SK-N-SH treated with all-trans-retinoic acid at 6 μM for 48 hours (cell line): ENCODE data around the gene PTEN.

Source experiments
- ARNTL ChIP-seq: fragments of 450-650 bp; formaldehyde crosslinking; IDR thresholded peaks from 2 replicates; pipeline ENCODE4 v1.5.0; 2020; ENCODE audit warnings: low read depth, mild to moderate bottlenecking, moderate library complexity, borderline replicate concordance
- BACH2 ChIP-seq: fragments of 250-450 bp; sonication (Bioruptor Pico); IDR thresholded peaks from 2 replicates; pipeline ENCODE4 v1.9.0; 2021; ENCODE audit warnings: mild to moderate bottlenecking, borderline replicate concordance
- CSDC2 ChIP-seq: fragments of 250-450 bp; sonication (Bioruptor Pico); IDR thresholded peaks from 2 replicates; pipeline ENCODE4 v1.5.0; 2020; ENCODE audit warnings: mild to moderate bottlenecking, moderate library complexity
- ESRRG ChIP-seq: fragments of 250-450 bp; sonication (Bioruptor Pico); IDR thresholded peaks from 2 replicates; pipeline ENCODE4 v1.6.1; 2021; ENCODE audit warnings: mild to moderate bottlenecking
- GLIS3 ChIP-seq: fragments of 250-450 bp; sonication (Bioruptor Pico); IDR thresholded peaks from 2 replicates; pipeline ENCODE4 v1.5.0; 2020; ENCODE audit warnings: mild to moderate bottlenecking, moderate library complexity
- ISL1 ChIP-seq: fragments of 250-450 bp; sonication (Bioruptor Pico); IDR thresholded peaks from 2 replicates; pipeline ENCODE4 v2.1.2; 2022; ENCODE audit warnings: mild to moderate bottlenecking, moderate library complexity
- OSR1 ChIP-seq: fragments of 250-450 bp; sonication (Bioruptor Pico); IDR thresholded peaks from 2 replicates; pipeline ENCODE4 v1.8.0; 2022; ENCODE audit warnings: moderate library complexity, mild to moderate bottlenecking, inconsistent platforms
- SNAI2 ChIP-seq: fragments of 250-450 bp; sonication (Bioruptor Pico); IDR thresholded peaks from 2 replicates; pipeline ENCODE4 v1.5.0; 2020; ENCODE audit warnings: mild to moderate bottlenecking, moderate library complexity
- ZFP3 ChIP-seq: fragments of 250-450 bp; sonication (Bioruptor Pico); IDR thresholded peaks from 2 replicates; pipeline ENCODE4 v1.5.0; 2020; ENCODE audit warnings: mild to moderate bottlenecking, moderate library complexity
- ZFP30 ChIP-seq: fragments of 450-650 bp; formaldehyde crosslinking; IDR thresholded peaks from 2 replicates; pipeline ENCODE4 v1.5.0; 2022; ENCODE audit warnings: mild to moderate bottlenecking, moderate library complexity
- TF ChIP-seq, protein P1 (sequence below): fragments of 250-450 bp; sonication (Bioruptor Pico); IDR thresholded peaks from 2 replicates; pipeline ENCODE4 v1.5.1; 2021; ENCODE audit warnings: mild to moderate bottlenecking, moderate library complexity
- TF ChIP-seq, protein P2 (sequence below): fragments of 250-450 bp; sonication (Bioruptor Pico); IDR thresholded peaks from 2 replicates; pipeline ENCODE4 v1.8.0; 2020; ENCODE audit warnings: mild to moderate bottlenecking, moderate library complexity, borderline replicate concordance
- TF ChIP-seq, protein P3 (sequence below): fragments of 250-450 bp; sonication (Bioruptor Pico); IDR thresholded peaks from 2 replicates; pipeline ENCODE4 v1.8.0; 2021; ENCODE audit warnings: low read depth, mild to moderate bottlenecking, moderate library complexity, borderline replicate concordance
- TF ChIP-seq, protein P4 (sequence below): fragments of 250-450 bp; sonication (Bioruptor Pico); IDR thresholded peaks from 2 replicates; pipeline ENCODE4 v1.5.1; 2020; ENCODE audit warnings: low read depth, mild to moderate bottlenecking, moderate library complexity

DNA sequence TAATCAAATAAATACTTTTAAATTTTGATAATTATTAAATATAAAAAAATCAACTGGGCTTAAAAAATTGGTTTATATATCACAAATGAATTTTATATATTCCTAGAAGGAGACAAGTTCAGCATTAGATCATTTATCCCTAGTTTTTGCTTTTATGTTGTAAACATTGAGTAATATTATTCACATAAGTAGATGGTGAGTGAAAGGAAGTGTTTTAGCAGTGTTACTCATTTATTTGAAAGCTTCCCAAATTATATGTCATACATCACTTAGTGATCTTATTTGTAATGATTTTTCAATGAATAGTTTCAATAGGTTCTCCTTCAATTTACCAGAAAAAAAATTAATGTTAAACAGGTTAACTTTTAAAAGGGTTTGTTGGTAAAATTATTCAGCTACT is 15.9 kb upstream of the PTEN start:
- TF ChIP-seq ESRRG (CRISPR knock-in tag), result no peak
- TF ChIP-seq ARNTL (CRISPR knock-in tag), result no peak
- TF ChIP-seq, protein P1, sequence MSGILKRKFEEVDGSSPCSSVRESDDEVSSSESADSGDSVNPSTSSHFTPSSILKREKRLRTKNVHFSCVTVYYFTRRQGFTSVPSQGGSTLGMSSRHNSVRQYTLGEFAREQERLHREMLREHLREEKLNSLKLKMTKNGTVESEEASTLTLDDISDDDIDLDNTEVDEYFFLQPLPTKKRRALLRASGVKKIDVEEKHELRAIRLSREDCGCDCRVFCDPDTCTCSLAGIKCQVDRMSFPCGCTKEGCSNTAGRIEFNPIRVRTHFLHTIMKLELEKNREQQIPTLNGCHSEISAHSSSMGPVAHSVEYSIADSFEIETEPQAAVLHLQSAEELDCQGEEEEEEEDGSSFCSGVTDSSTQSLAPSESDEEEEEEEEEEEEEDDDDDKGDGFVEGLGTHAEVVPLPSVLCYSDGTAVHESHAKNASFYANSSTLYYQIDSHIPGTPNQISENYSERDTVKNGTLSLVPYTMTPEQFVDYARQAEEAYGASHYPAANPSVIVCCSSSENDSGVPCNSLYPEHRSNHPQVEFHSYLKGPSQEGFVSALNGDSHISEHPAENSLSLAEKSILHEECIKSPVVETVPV (CRISPR knock-in tag), result no peak
- TF ChIP-seq, protein P2, sequence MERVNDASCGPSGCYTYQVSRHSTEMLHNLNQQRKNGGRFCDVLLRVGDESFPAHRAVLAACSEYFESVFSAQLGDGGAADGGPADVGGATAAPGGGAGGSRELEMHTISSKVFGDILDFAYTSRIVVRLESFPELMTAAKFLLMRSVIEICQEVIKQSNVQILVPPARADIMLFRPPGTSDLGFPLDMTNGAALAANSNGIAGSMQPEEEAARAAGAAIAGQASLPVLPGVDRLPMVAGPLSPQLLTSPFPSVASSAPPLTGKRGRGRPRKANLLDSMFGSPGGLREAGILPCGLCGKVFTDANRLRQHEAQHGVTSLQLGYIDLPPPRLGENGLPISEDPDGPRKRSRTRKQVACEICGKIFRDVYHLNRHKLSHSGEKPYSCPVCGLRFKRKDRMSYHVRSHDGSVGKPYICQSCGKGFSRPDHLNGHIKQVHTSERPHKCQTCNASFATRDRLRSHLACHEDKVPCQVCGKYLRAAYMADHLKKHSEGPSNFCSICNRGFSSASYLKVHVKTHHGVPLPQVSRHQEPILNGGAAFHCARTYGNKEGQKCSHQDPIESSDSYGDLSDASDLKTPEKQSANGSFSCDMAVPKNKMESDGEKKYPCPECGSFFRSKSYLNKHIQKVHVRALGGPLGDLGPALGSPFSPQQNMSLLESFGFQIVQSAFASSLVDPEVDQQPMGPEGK (CRISPR knock-in tag), result no peak
- TF ChIP-seq ZFP3 (CRISPR knock-in tag), result no peak
- TF ChIP-seq OSR1 (CRISPR knock-in tag), result no peak
- TF ChIP-seq, protein P3, sequence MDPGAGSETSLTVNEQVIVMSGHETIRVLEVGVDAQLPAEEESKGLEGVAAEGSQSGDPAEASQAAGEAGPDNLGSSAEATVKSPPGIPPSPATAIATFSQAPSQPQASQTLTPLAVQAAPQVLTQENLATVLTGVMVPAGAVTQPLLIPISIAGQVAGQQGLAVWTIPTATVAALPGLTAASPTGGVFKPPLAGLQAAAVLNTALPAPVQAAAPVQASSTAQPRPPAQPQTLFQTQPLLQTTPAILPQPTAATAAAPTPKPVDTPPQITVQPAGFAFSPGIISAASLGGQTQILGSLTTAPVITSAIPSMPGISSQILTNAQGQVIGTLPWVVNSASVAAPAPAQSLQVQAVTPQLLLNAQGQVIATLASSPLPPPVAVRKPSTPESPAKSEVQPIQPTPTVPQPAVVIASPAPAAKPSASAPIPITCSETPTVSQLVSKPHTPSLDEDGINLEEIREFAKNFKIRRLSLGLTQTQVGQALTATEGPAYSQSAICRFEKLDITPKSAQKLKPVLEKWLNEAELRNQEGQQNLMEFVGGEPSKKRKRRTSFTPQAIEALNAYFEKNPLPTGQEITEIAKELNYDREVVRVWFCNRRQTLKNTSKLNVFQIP (CRISPR knock-in tag), result no peak
- TF ChIP-seq BACH2 (CRISPR knock-in tag), result no peak
- no peak for TF ChIP-seq CSDC2
- TF ChIP-seq SNAI2 (CRISPR knock-in tag), result no peak
- no peak for TF ChIP-seq ISL1
- TF ChIP-seq ZFP30 (CRISPR knock-in tag), result no peak
- TF ChIP-seq, protein P4, sequence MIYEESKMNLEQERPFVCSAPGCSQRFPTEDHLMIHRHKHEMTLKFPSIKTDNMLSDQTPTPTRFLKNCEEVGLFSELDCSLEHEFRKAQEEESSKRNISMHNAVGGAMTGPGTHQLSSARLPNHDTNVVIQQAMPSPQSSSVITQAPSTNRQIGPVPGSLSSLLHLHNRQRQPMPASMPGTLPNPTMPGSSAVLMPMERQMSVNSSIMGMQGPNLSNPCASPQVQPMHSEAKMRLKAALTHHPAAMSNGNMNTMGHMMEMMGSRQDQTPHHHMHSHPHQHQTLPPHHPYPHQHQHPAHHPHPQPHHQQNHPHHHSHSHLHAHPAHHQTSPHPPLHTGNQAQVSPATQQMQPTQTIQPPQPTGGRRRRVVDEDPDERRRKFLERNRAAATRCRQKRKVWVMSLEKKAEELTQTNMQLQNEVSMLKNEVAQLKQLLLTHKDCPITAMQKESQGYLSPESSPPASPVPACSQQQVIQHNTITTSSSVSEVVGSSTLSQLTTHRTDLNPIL (CRISPR knock-in tag), result no peak
- TF ChIP-seq GLIS3, result no peak
